Epithelial cell of proximal tubule (primary cell): ENCODE data around the gene BLMH. TPM values are rescaled to one million over a fixed set of nuclear protein-coding genes. Genes with fewer than 3 reads are reported as not detected.

ENCODE experiments used
- DNase-seq: peaks from one replicate; pipeline ENCODE4 v3.0.0-alpha.2; 2011; ENCODE audit warnings: low read depth
- H3K4me3 ChIP-seq: 2 replicates; pipeline ENCODE4 v1.5.1; 2011; ENCODE audit warnings: low read depth, mild to moderate bottlenecking, low read length
- total RNA-seq: library from RNA; depleted of rRNA; stranded (reverse); fragments of >200 nt; gene quantifications from 2 replicates; pipeline ENCODE4 v1.2.3, GENCODE V29; 2015
- TF ChIP-seq, protein P1 (sequence below): conservative IDR thresholded peaks from 2 replicates; pipeline ENCODE4 v1.5.1; 2012; ENCODE audit warnings: low read depth, mild to moderate bottlenecking, low read length

BLMH gene
- total RNA-seq, 1 donor from 2014 or later, result 16.8 TPM

DNA sequence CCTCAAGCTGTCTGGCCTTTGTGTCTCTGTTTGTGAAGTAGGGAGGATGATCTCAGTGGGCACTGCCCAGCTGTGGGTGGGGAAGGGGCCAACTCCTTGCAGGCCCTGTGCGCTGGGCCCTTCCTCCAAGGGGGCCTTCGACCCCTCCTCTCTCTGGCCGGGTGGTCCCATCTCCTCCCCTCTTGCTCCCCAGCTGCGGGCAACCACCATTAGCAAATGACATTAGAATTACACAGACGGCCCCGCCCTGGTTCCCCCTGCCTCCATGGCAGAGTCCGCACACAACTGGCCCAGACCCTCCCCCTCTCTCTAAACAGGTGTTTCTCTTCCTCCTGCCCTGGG lies 53.8 kb downstream of the BLMH start:
- H3K4me3 ChIP-seq, result no peak overlapping the region
- no peak for DNase-seq
- TF ChIP-seq, protein P1, sequence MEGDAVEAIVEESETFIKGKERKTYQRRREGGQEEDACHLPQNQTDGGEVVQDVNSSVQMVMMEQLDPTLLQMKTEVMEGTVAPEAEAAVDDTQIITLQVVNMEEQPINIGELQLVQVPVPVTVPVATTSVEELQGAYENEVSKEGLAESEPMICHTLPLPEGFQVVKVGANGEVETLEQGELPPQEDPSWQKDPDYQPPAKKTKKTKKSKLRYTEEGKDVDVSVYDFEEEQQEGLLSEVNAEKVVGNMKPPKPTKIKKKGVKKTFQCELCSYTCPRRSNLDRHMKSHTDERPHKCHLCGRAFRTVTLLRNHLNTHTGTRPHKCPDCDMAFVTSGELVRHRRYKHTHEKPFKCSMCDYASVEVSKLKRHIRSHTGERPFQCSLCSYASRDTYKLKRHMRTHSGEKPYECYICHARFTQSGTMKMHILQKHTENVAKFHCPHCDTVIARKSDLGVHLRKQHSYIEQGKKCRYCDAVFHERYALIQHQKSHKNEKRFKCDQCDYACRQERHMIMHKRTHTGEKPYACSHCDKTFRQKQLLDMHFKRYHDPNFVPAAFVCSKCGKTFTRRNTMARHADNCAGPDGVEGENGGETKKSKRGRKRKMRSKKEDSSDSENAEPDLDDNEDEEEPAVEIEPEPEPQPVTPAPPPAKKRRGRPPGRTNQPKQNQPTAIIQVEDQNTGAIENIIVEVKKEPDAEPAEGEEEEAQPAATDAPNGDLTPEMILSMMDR, result no peak

DNA sequence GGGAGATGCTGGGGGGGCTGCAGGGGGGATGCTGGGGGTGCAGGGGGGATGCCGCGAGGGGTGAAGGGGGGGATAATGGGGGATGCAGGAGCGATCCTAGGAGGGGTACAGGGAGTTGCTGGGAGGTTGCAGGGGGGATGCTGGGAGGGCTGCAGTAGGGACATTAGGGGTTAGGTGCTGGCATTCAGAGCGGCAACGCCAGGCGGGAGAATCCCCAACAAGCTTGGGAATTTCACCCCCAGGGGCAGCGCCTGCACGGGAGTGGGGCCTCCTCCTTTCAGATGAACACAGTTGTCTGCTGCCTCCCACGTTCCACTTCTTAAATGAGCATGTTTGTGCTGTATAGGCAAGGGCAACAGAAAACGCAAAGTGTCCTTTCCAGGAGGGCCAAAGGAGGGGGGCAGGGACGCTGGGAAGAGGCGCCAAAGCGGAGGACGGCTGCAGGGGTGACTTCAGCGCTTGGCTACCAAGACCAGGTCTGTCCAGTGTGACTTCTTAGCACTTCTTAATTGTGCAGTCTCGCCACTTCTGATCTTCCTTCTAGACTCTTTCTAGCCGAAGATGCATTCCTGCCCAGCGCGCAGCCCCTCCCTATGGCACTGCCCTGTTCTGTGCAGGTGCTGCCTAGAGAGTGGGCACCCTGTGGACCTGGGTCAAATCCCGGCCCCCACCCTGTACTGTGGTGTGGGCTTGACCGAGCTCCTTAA lies 54.3 kb downstream of the BLMH start:
- no peak for DNase-seq
- H3K4me3 ChIP-seq, result no peak overlapping the region
- TF ChIP-seq, protein P1, result no peak

DNA sequence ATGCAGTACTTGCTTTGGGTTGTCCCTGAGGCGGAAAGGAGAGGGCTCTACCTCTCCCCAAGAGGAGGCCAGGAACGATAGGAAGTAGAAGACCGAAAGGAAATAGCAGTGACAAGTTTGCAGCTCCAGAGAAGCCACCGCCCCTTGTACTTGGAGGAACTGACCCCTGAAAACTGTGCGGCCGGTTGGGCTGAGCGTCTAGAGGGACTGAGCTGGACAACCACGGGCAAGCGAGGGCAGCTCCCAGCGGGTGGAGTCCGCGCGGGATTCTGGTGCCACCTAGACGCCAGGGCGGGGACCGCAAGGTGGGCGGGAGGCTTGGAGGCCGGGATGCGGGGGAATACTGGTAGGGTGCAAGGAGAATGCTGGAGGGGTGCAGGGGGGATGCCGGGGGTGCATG lies 55.0 kb downstream of the BLMH start:
- TF ChIP-seq, protein P1, result peak; percentile 58
- no peak for DNase-seq
- H3K4me3 ChIP-seq, result peak overlapping the region; percentile 21

DNA sequence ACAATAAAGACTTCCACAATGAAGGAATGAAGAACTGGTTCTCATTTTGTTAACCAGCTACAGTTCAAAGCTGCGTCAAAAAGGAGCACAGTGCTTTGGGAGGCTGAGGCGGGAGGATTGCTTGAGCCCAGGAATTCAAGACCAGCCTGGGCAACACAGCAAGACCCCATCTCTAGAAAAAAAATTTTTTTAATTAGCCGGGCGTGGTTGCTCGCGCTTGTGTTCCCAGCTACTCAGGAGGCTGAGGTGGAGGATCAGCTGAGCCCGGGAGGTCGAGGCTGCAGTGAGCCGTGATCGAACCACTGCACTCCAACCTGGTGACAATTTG lies 55.5 kb downstream of the BLMH start:
- no peak for DNase-seq
- TF ChIP-seq, protein P1, result no peak
- H3K4me3 ChIP-seq, result peak overlapping the region; percentile 54

DNA sequence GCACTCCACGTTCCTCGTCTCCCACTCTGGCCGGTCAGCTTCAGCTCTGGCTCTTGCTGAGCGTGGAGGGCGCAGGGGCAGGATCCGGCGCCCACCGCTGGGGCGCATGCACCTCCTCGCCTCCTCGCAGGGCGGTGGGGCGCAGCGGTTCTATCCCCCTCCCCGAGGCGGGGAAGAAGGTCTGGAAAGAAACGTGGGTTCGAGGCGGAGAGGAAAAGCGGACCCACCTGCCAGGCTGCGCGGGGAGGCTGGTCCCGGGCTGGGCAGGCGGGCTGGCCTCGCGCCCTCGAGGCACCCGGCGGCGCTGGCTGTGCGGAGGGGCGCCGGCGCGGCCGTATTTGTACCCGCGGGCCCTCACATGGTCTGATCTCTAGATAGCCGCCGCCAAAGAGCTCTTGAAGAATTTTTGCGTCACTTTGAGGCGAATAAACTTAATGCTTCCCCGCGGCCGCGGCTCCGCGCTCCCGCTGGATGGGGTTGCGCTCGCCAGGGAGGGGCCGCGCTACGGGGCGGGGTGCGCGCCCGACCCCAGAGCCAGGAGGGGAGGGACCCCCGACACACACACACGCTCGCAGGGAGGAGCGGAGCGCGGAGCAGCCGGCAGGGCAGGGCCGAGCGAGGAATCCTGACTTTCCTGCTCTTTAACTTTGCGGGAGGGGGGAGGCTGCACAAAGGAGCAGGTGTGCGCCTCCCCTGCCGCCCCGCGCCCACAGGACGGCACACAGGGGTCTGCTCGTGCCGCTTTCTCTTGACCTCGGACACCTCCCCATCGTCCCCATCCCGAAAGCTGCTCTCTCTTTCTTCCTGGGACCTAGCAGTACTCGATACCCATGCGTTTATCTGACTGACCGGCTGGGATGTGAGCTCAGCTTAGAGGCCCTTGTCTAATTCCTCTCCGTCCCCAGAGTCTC lies 56.1 kb downstream of the BLMH start, which contains the start of gene SLC6A4:
Gene SLC6A4, minus strand, starts transcription at position 312 of the 911 bp plus-strand sequence. CDS start 13,739 bp downstream, outside the sequence.
- no peak for DNase-seq

DNA sequence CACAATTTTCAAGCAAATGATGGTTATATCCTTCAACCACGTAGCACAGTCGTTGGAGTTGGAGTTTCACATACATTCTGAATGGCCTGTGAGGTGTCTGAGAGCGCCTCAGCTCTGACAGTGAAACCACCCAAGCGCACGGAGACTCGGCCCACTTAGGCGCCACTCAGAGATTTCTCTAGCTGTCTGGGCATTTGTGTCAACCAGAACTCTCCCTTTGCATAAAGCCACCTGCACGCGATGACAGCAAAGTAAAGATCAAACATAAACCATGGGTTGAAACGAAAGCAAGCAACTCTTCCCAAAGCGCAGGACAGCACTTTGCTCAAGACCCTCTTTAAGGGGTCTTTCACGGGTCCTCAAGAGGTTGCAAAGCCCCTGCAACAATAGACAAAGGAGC lies 56.8 kb downstream of the BLMH start:
- TF ChIP-seq, protein P1, result no peak
- peak overlapping the region; percentile 8 for H3K4me3 ChIP-seq
- DNase-seq, result no peak

More for the DNA sequence above, 56.1 kb downstream of the BLMH start, which contains the start of gene SLC6A4:
- TF ChIP-seq, protein P1, result no peak
- peak within 1 kb of the TSS; percentile 54 for H3K4me3 ChIP-seq
